ENCODE results near the gene GULP1. TPM values are rescaled to one million over a fixed set of nuclear protein-coding genes. Genes with fewer than 3 reads are reported as not detected.
A peak's percentile ranks its signal among the peaks of the same experiment; 100 is the strongest.

GULP1 gene
- total RNA-seq, 1 donor from 2014 or later: 49.0 TPM

GRCh38 chr2:188439986-188440385 is 148.3 kb downstream of the GULP1 start:
- no peaks in the 10 kb centered on the region for H3K27me3 Mint-ChIP-seq
- no peak for TF ChIP-seq CTCF (conservative IDR thresholded peaks at IDR 0.05)
- no peak for DNase-seq (ENCODE audit: extremely low spot score, unreplicated experiment)
- H3K4me3 Mint-ChIP-seq: no peak overlapping the region
- no peak overlapping the region for H3K27ac Mint-ChIP-seq
- H3K9me3 Mint-ChIP-seq: no peaks in the 10 kb centered on the region
- H3K36me3 Mint-ChIP-seq: no peaks in the 10 kb centered on the region
- peaks cover 13% of the 10 kb centered on the region for H3K4me1 Mint-ChIP-seq (ENCODE audit: unreplicated experiment)

GRCh38 chr2:188440849-188441248 is 149.2 kb downstream of the GULP1 start:
- no peaks in the 10 kb centered on the region for H3K27me3 Mint-ChIP-seq
- H3K36me3 Mint-ChIP-seq: no peaks in the 10 kb centered on the region
- no peak for TF ChIP-seq CTCF (conservative IDR thresholded peaks at IDR 0.05)
- DNase-seq (ENCODE audit: extremely low spot score, unreplicated experiment): no peak
- H3K27ac Mint-ChIP-seq: no peak overlapping the region
- peaks cover 13% of the 10 kb centered on the region for H3K4me1 Mint-ChIP-seq (ENCODE audit: unreplicated experiment)
- no peak overlapping the region for H3K4me3 Mint-ChIP-seq
- H3K9me3 Mint-ChIP-seq: no peaks in the 10 kb centered on the region

GRCh38 chr2:188441288-188441947 is 149.7 kb downstream of the GULP1 start:
- no peak for TF ChIP-seq CTCF (conservative IDR thresholded peaks at IDR 0.05)
- no peak for DNase-seq (ENCODE audit: extremely low spot score, unreplicated experiment)
- no peak overlapping the region for H3K4me3 Mint-ChIP-seq
- peaks cover 13% of the 10 kb centered on the region for H3K4me1 Mint-ChIP-seq (ENCODE audit: unreplicated experiment)
- no peaks in the 10 kb centered on the region for H3K36me3 Mint-ChIP-seq
- no peaks in the 10 kb centered on the region for H3K27me3 Mint-ChIP-seq
- H3K27ac Mint-ChIP-seq: no peak overlapping the region
- no peaks in the 10 kb centered on the region for H3K9me3 Mint-ChIP-seq

GRCh38 chr2:188443207-188443606 is 151.5 kb downstream of the GULP1 start:
- Mint-ChIP-seq H3K4me3 (peak overlapping the region; percentile 48), H3K27ac (no peak overlapping the region), H3K36me3 (no peaks in the 10 kb centered on the region), H3K4me1 (ENCODE audit: unreplicated experiment) (peaks cover 13% of the 10 kb centered on the region), H3K9me3 (no peaks in the 10 kb centered on the region), H3K27me3 (no peaks in the 10 kb centered on the region)
- TF ChIP-seq CTCF (conservative IDR thresholded peaks at IDR 0.05): no peak
- no peak for DNase-seq (ENCODE audit: extremely low spot score, unreplicated experiment)

- H3K27me3 Mint-ChIP-seq: no peaks in the 10 kb centered on the region
- no peaks in the 10 kb centered on the region for H3K36me3 Mint-ChIP-seq
- no peak overlapping the region for H3K4me3 Mint-ChIP-seq
- TF ChIP-seq CTCF (conservative IDR thresholded peaks at IDR 0.05): no peak
- no peak for DNase-seq (ENCODE audit: extremely low spot score, unreplicated experiment)
- no peak overlapping the region for H3K27ac Mint-ChIP-seq
- no peaks in the 10 kb centered on the region for H3K9me3 Mint-ChIP-seq
- H3K4me1 Mint-ChIP-seq (ENCODE audit: unreplicated experiment): peaks cover 14% of the 10 kb centered on the region
Observed at GRCh38 chr2:188444106-188444835, 152.6 kb downstream of the GULP1 start.

All from type B pancreatic cell (in vitro differentiated cells).